ENCODE data around the gene AKAP13.
"Not testable (repeated sequence)": the region's sequence is repeated elsewhere in the genome, so short reads cannot be mapped to it uniquely, and the experiment has no call there.

Gene AKAP13

DNA sequence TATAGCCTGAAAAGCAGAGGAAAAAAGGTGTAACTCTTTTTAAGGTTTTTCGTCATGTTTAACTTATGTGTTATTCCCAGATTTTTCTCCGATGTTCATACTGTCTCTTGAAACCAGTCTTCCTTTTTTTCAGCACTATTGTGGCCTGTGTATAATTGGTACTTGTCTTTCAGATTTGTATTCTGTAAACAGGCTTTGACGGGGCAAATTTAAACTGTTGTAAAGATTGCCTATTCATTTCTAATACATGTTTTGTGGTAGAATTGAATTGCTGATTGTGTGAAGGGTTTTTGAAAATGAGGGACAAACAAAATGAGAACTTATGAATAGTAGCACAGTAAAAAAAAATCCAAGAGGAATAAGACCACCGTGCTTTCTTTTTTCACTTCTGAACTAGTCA is 33.6 kb downstream of the AKAP13 start:
- DNase-seq: no peak

DNA sequence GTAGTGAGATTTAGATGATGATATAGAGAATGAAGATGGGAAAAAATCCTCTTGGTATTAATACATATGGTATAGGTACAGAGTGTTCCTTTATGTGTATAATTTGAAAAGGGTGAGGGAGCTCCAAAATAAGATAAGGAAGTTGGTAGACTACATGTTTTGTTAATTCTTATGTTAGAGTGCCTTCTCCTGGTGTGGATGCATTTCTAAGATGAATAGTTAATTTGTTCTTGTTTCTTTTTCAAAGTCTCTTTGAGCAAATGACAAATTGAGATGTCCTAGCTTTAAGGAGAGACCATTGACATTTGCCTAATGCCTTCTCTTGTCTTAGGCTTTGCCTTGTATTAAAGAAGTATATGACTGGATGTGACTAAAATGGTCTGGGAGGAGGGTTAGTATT is 34.1 kb downstream of the AKAP13 start:
- peak; percentile 28 for DNase-seq

GRCh38 chr15:85414991-85415390 is 34.6 kb downstream of the AKAP13 start:
- DNase-seq: no peak

DNA sequence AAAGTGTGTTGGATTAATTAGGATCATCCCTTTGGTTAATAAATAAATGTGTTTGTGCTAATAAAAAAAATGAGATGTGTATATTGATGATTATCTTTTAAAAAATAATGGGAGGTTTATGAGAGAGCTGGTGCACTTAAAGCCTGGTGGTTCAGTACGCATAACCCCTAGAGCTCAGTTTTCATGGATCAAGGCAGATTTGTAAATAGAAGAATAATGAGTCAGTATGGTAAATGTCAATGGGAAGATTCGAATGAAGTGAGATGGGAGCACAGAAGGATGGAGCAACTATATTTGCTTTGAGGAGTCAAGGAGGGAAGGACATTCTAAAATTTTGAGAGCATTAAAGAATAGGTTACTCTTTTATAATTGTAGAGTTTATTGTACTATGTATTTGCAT is 35.4 kb downstream of the AKAP13 start:
- no peak for DNase-seq

DNA sequence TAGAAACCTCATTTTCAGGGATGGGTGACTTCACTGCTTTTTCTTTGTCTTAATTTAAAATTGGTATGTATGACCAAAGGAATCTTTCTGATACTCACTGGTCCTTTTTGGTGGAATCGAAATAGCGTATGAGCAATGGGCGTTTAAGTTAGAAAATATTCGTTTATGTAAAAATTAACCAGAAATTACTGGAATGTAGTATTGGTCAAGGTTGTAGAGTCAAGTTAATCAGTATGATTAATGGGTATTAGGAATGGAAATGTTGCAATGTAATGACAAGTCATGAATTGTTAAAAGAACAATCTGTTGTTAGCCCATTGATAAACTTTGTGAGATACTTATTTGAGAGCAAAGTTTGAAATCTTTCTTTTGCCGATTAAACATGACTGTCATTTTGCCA is 36.9 kb downstream of the AKAP13 start:
- no peak for DNase-seq

DNA sequence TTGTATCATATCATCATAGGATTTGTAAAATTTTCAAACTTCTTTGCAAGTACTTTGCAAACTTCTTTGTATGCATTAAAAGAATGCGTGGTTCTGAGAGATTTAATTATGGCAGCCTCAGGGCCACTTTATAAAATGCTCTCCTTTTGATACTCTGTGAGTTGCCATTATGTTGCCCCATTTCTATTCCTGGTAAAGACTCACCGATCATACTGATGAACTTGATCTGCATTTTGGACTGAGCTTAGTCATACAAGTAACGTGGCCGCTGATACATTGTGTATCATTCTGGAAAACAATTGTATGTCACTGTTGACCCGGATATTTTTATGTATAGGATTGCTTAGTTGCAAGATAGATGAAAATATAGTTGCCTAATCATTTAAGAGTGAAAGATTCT is 38.8 kb downstream of the AKAP13 start:
- DNase-seq: no peak

GRCh38 chr15:85421116-85421925 is 40.9 kb downstream of the AKAP13 start:
- DNase-seq: peak; percentile 34

DNA sequence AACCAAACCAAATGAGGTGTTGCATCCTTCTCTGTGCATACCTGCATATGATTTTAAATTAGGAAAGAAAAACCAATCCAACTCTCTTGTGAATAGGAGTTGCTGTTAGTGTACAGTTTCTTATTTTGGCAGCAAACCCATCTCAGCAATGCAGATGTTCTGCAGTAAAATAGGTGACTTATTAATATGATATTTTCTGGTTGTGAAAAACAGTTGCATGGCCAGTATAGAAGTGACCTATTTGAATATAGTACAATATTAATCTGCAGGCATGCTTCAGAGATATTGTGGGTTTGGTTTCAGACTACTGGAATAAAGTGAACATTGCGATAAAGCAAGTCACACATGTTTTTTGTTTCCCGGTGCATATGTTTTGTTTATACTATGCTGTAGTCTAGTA is 42.2 kb downstream of the AKAP13 start:
- no peak for DNase-seq

DNA sequence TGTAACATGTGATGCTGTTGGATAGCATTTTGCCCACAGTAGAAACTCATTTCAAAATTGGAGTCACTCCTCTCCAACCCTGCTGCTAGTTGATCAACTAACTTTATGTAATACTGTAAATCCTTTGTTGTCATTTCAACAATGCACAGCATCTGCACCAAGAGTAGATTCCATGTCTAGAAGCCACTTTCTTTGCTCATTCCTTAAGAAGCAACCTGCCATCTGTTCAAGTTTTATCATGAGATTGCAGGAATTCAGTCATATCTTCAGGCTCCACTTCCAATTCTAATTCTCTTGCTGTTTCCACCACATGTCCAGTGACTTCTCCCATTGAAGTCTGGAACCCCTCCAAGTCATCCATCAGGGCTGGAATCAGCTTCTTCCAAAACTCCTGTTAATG is 42.9 kb downstream of the AKAP13 start:
- no peak for DNase-seq

GRCh38 chr15:85424154-85424553 is 43.8 kb downstream of the AKAP13 start:
- DNase-seq: no peak

- no peak for DNase-seq
Observed at GRCh38 chr15:85426481-85426880, 46.1 kb downstream of the AKAP13 start.

GRCh38 chr15:85427286-85428028 is 47.1 kb downstream of the AKAP13 start:
- no peak for DNase-seq

DNA sequence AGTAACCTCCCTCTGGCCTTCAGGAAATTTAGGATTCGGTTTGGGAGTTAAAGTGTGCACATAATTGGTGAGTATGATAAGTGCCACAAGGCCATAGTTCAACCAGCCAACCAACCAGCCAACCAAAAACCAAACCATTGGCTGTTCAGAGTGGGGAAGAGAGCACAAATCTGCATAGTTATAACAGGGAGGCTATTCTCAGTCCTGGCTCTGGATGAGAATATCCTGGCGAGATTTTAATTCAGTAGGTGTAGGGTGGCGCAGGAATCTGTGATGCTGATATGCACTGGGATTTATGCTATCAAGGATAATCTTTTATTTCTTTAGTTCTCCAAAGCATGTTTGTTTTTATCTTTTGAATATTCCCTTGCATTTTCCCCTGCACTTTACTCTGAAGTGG is 49.1 kb downstream of the AKAP13 start:
- DNase-seq: no peak

- DNase-seq: no peak
Observed at GRCh38 chr15:85430406-85431204, 50.2 kb downstream of the AKAP13 start.

DNA sequence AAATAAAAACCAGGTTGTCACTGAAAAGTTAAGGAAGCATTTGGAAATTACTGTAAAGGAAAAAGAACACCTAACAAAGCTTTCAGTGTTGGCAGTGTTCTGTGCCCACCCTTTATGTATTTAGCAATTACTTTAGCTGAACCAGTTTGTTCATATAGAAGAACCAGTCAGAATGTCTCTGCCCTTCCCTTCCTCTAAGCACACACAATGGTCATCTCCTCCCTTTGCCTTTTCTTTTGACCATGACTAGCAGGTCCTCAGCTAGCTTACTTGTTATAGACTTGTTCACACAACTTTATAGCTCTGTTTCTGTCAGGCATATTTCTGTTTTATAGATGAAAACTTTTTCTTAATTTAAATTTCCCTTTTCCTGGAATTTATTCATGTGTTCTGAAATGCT is 59.6 kb downstream of the AKAP13 start:
- no peak for DNase-seq

DNA sequence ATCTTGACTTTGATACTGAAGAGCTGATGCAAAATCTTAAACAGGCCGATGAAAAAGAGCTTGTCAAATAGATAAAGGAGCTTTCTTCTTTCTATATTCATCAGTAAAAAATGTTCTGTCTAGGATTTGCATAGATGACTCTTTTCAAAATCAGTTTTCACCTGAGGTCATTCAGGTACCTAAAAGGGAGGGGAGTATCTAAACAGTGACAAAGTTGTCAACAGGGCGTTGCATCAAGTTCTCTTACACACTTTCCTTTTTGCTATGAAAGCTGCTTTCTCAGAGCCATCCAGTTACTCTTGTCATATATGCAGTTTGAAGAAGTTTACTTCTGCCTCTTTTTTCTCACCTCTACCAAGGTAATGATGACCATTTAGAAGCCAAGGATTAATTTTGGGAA is 60.0 kb downstream of the AKAP13 start:
- no peak for DNase-seq

DNA sequence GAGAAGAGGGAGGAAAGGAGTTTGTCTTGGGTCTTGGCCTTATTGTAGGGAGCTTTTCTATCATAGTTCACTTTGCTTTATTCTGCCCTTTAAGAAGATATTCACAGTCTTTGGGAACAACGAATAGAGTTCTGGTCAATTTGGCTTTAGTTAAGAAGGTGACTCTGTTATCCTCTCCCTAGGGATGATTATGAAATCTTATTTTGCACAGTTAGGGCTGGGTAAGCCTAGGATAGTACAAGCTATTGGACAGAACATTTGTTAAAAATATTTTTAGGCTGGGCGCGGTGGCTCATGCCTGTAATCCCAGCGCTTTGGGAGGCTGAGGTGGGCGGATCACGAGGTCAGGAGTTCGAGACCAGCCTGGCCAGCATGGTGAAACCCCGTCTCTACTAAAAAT is 61.5 kb downstream of the AKAP13 start:
- not testable (repeated sequence) for DNase-seq

DNA sequence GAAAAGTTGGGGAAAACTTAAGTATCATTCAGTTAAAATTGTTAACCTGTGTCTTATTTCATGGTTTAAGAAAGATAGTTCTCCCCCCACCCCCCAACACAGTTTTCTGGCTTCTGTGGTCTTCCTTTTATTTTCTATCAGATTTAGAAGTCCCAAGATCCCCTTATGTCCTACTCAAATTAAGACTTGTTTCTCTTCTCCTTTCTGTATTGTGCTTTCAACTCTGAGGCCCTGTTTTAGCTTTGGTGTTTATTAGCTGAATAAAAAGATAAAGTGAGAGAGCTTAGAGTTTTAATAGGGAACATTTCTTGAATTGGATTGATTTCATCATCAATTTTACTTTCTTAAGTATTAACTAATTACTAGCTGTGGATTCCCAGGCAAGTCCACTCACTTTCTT is 62.6 kb downstream of the AKAP13 start:
- no peak for DNase-seq

DNA sequence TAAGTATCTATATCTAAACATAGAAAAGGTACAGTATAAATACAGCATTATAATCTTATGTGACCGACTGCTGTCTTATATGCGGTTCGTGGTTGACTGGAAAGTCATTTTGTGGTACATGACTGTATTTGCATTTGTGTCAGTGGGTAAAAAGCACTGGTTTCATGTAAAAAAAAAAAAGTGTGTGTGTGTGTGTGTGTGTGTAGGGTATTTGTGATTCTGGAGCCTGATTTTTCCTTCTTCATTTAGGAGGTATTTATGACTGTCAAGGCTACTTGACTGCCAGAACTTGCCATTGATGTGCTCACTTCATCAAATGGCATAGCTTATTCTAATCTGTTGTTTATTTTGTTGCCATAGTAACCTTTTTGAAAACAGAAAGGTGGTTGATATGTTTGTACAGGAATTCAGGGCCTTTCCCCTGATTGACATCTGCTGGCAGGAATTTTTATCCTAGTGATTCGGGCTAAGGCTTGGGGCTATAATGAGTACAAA is 63.2 kb downstream of the AKAP13 start:
- DNase-seq: peak; percentile 16

DNA sequence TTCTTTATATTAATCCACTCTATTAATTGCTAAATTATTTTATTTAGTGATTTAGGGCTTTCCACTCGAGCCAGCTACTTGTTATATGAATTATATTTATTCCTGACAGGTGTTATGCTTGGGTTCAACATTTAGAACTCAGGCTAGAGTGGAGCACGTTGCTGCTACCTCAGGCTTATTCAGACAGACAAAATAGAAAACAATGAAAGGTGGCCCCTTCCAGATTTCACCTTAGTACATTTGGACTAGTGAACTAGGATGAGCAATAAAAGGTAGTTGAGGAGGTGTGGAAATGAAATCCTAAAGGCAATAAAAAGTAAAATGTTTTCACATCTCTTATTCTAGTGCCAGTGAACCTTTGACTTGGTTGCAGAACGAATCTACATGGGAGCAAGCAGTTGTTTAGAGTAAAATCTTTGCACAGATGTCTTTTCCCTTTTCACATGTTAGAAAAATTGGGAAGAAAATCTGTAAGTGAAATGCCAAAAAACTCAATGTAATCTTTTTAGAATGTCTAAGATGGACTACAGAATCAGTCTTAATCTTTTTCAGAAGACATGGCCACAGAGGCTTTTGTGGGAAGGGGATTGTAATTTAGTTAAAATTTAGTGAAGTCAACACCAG is 63.8 kb downstream of the AKAP13 start:
- DNase-seq: no peak

DNA sequence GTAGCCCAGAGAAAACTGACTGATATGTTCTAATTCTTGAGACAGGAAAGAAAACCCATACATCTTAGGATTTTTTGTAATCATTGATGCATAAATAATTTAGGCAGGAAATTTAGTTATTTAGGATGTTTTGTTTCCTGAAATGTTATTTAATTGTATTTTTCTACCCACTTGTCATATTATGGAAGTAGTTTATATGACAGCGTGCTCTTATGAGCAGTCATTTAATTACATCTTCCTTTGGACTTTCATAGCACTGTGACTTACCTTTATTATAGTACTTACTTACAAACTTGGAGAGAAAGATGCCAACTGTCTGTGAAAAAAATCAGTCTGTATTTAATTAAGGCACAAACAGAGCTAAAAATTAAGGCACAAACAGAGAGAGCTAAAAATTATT is 65.0 kb downstream of the AKAP13 start:
- DNase-seq: no peak

DNA sequence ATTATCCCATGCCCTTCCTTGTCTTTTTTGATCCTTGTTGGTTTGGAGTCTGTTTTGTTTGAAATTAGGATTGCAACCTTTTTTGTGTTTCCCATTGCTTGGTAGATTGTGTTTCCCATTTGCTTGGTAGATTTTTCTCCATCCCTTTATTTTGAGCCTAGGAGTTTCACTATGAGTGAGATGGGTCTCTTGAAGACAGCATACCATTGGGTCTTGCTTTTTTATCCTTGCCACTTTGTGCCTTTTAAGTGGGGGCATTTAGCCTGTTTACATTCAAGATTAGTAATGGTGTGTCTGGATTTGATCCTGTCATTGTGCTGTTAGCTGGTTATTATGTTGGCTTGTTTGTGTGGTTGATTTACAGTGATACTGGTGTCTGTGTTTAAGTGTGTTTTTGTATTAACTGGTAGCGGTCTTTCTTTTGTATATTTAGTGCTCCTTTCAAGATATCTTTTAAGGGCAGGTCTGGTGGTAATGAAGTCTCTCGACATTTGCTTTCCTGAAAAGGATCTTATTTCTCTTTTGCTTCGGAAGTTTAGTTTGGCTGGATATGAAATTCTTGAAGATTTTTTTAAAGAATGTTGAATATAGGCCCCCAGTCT is 70.8 kb downstream of the AKAP13 start:
- DNase-seq: no peak

Measured in fibroblast of skin of scalp (primary cell).